SK-MEL-5 (cell line): ENCODE measurements around the gene PCDHA1. TPM values are rescaled to one million over a fixed set of nuclear protein-coding genes. Genes with fewer than 3 reads are reported as not detected.

ENCODE experiments used
- DNase-seq: peaks from one replicate; pipeline ENCODE4 v3.0.0-alpha.2; 2016; ENCODE audit warnings: low read depth, low spot score
- in situ Hi-C: cut with HindIII; loops from 2 replicates; pipeline ENCODE4 v1.10.0; 2016; ENCODE audit warnings: low sequenced_read_pairs, high pct_unique_total_duplicates, low pct_unique_long_range_greater_than_20kb
- total RNA-seq: library from RNA; depleted of rRNA; stranded (reverse); fragments of >200 nt; shearing (Covaris generic); gene quantifications from 2 replicates; pipeline ENCODE4 v1.2.3, GENCODE V29; 2014

Gene PCDHA1
- total RNA-seq, 1 experiment from 2014 or later, result 0.55 TPM

DNA sequence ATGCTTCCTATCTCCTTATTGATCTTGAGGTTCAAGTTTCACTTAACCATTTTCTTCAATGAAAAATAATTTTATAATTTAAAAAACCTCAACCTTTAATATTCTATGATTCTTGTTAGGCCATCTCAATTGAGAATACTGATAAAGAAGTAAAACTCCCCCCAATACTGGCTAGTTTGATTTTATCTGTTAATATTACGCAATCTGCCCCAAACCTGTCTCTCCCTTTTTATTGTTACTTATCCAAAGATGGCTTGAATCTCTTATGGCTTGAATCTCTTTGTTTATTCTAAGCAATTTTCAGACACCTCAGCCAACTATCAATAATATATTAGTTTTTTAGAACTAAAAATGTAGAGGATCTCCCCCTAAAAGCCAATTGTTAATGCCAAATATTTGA is 176.2 kb downstream of the PCDHA1 start:
- DNase-seq, result no peak
- in situ Hi-C loops, result no loop called here

DNA sequence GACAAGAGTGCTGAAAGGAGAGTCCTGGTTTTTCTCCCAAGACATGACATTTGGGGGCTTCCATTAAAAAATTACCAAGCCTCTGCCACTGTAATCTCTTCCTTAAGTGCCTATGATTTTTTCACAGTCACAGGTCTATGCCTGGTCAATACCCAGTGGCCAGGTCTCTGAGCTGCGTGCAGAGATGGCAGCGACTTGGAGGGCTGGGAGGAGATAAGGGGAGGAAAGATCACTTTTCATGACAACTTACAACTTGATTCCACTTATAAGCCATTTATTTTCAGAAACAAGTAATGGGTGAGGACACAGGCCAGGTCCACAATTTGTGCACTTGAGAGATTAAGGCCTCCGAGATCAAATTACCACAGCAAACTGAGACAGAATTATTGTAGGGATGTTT is 178.4 kb downstream of the PCDHA1 start:
- no peak for DNase-seq
- in situ Hi-C loops, result no loop called here

DNA sequence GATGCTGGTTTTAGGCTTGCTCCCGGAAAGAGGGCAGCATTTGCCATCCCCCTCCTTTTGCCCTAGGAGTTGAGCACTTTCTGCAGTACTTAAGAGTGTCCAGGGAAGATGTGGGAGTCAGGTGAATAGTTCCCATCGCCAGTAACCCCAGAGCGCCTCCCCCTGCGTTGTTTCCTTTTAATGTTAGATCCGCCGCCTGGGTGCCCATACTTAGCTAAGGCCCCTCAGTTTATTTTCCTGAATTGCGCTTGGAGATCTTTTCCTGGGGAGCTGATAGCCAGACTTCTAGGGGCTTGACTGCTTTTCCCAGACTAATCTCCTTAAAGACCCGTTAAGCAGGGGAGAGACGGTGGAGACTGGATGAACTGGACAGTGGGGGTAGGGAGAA is 180.0 kb downstream of the PCDHA1 start:
- DNase-seq, result no peak
- in situ Hi-C loops, result no loop called here

DNA sequence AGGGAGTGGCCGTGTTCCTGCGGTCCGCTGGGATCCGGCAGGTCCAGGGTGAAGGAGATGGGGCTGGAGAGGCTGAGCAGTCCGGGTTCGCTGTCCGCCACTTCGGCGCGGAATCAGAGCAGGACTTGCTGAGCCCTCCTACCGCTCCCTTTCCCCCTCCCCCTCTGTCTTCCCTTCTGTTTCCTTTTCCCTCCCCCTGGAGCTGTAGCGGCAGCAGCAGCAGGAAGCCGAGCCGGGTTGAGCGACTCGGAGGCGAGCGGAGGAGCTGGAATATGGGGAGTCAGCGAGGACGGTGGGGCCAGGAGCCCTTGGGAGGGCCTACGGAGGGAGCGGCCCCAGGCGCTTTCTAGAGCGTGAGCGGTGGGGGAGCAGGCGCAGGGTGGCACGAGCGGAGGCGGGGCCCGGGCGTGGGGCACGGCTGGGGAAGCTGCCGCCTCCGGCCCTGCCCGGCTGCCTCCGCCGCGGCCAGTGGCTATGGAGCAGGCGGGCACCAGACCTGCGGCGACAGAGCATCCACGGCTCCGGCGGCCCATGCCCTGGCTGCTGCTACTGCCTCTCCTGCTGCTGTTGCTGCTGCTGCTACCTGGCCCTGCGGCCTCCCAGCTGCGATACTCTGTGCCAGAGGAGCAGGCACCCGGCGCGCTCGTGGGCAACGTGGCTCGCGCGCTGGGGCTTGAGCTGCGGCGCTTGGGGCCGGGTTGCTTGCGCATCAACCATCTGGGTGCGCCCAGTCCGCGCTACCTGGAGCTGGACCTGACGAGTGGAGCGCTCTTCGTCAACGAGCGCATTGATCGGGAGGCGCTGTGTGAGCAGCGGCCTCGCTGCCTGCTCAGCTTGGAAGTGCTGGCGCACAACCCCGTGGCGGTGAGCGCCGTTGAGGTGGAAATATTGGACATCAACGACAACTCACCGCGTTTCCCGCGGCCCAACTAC is 180.6 kb downstream of the PCDHA1 start, which contains the start of gene PCDHAC2:
PCDHAC2 (plus strand) TSS at position 184 of the 933 bp plus-strand sequence; CDS start at position 475, 291 bp downstream.
- DNase-seq, result peak; percentile 7
- in situ Hi-C loops, result no loop called here

DNA sequence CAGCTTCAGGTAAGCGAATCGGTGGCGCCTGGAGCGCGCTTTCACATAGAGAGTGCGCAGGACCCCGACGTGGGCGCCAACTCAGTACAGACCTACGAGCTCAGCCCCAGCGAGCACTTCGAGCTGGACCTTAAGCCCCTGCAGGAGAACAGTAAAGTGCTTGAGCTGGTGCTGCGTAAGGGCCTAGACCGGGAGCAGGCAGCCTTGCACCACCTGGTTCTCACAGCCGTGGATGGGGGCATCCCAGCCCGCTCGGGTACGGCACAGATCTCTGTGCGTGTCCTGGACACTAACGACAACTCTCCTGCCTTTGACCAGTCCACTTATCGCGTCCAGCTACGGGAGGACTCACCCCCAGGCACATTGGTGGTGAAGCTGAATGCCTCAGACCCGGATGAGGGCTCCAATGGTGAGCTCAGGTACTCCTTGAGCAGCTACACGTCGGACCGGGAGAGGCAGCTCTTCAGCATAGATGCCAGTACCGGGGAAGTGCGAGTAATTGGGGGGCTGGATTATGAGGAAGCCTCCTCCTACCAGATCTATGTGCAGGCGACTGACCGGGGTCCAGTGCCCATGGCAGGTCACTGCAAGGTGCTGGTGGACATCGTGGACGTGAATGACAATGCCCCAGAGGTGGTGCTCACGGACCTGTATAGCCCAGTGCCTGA is 181.4 kb downstream of the PCDHA1 start:
- in situ Hi-C loops, result no loop called here
- no peak for DNase-seq

DNA sequence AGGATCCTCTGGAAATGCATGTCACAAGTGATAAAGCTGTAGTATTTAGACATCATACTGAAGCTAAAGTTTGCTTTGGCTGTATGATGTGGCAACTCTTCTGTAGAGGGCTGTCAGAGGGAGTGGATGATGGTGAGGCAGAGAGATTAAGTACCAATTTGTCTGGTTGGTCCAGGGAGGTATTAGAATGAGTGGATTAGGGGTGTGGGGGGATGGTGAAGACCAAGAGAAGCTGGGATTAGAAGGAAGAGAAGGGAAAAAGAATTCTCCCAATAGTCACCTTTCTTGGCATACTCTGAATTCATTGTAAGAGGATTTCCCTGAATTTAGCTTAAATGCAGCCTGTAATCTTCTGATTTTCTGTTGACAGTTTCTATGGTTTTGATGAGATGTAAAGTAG is 183.9 kb downstream of the PCDHA1 start:
- in situ Hi-C loops, result no loop called here
- no peak for DNase-seq

DNA sequence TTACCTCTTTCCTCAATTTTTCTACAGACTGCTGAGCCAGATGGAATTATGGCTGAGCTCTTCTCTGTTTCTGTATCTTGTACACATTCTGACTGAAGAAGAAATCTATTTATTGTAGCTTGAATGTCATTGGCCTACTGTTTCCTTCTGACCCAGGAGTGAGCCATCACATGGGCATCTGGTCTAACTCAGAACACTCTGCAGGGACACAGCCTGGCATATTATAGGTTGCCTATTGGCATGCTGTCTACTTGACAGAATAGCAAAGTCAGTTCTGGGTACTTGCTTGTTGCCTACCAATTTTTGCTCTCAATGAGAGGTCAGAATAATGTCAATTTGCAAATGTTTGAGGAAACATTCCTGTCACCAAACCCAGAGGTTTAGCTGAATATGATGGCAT is 187.6 kb downstream of the PCDHA1 start:
- in situ Hi-C loops, result no loop called here
- DNase-seq, result no peak

DNA sequence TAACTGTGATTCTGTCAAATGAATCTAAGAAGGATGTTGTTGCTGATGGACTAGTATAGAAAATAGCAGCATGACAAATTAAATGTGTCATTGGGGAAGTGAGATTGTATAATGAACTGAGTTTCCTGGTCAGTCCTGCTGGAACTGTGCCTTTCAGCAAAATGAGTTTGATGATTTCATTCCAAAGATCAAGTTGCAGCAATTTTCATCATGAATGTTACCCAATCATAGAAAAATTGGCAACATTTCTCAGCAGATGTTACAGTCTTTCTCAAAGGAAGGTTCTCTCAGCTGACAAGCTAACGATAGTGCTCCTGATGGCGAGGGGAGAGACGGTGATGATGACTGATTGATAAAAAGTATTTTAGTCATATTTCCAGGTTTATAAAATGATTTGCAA is 191.1 kb downstream of the PCDHA1 start:
- in situ Hi-C loops, result no loop called here
- no peak for DNase-seq

DNA sequence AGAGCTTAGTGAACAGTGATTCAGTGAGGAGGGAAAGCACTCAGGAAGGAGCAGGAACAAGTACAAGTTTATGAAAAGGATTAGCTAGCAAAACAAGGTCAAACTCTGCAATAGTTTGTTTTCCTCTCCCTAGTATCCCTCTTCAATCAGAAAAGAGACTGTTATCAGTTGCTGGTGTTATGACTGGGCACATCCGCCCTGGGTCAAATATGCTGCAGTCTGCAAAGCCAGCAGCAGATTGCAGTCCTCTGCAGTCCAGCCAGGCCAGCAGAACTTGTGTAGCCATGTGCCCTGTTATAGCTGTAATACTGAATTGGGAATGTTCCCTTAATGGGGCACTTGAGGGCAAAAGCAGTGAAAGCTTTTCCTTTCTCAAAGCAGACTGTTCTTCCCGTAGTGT is 192.3 kb downstream of the PCDHA1 start:
- DNase-seq, result no peak
- in situ Hi-C loops, result no loop called here

DNA sequence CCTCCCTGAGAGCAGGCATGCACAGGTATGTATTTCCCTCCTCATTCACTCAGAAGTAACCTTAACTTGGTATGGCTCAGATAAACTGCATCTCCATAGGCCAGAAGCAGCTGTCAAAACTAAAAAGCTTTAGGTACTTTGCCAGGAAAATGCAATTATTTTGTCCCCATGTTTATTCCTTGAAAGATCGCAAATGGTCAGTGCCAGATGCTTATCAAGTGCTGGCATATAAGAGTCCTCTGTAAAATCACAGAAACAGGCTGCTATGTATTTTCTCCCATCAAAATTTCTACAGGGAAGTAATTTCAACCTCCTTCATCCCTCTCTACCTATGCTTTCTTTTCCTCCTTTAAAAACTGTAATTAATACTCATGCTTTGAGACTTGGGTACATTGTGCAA is 193.0 kb downstream of the PCDHA1 start:
- in situ Hi-C loops, result no loop called here
- DNase-seq, result no peak

DNA sequence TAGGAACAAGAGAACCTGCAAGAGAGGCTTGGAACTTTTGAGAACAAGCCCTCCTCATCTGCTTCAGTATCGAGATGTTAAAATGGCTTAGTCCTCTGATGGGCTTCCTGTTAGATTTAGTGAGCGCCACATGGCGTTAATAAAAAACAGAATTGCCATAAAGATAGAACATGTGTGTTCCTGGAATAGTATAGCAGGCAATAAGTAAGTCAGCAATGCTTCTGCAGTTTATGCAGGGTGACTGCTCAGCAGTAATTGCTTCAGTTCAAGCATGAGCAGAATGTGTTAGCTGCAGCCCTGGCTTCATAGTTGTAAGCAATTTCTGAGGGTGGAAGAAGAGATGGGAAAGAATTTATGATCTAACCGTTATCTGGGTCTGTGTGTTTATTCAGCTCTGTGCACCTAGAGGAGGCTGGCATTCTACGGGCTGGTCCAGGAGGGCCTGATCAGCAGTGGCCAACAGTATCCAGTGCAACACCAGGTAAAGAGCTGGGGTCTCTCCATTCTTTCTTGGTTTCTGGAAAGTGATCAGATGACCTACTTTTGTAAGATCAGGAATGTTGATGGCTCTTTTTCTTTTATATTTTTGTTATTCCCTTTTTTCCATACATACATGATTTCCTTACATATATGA is 196.3 kb downstream of the PCDHA1 start:
- no peak for DNase-seq
- in situ Hi-C loops, result no loop called here

DNA sequence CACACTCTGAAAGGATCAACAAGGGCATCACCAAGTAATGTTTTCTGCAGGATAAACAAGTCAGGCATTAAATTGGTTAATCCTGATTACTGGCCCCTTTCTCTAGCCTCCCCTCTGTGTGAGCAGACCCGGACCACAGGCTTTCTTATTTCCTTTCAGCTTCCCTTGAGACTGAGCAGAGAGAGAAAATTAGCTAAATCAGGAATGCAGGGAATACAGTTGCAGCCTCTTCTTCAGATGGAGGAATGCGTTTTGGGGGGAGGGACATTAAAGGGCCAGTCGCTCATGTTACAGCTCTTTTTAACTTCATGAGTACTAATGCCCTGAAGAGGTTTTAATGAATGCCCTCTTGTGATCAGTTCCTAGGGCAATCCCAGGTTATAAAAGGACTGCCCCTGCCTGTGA is 200.2 kb downstream of the PCDHA1 start:
- no peak for DNase-seq
- in situ Hi-C loops, result no loop called here

DNA sequence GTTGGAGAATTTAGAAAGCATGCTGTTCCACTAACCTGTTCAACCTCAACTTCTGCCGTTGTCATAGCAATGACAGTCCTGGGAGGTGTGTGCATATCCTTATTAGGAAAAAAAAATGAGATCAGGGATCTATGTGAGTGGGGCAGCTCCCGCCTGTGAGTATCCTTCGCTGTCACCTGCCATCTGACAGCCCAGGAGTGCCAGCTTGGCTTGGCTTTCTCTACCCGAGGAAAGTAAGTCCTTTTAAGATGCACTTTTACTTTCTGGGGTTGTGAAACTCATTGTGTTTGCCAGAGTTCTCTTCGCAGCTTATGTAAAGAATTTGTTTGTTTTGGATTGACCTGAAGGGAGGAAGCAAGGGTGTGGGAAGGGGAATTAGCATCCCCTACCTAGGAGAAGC is 202.2 kb downstream of the PCDHA1 start:
- DNase-seq, result no peak
- in situ Hi-C loops, result no loop called here

DNA sequence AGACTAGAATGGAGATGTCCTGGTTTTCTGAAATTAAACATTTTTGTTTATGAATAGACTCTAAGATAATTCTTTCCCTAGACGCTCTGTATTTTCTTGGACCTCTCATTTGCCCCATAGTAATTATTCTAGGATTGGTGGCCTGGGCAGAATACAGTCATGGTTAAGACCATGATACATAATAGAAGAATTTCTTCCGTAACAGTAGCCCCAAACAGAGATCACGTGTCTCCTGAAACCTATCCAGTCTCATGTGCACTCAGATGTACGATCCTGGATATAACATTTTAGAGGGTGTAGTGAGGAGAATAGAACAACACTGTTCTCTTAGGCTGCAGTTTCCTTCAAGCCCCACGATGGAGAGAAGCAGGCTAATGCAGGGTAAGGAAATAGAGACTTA is 202.7 kb downstream of the PCDHA1 start:
- in situ Hi-C loops, result no loop called here
- DNase-seq, result no peak

DNA sequence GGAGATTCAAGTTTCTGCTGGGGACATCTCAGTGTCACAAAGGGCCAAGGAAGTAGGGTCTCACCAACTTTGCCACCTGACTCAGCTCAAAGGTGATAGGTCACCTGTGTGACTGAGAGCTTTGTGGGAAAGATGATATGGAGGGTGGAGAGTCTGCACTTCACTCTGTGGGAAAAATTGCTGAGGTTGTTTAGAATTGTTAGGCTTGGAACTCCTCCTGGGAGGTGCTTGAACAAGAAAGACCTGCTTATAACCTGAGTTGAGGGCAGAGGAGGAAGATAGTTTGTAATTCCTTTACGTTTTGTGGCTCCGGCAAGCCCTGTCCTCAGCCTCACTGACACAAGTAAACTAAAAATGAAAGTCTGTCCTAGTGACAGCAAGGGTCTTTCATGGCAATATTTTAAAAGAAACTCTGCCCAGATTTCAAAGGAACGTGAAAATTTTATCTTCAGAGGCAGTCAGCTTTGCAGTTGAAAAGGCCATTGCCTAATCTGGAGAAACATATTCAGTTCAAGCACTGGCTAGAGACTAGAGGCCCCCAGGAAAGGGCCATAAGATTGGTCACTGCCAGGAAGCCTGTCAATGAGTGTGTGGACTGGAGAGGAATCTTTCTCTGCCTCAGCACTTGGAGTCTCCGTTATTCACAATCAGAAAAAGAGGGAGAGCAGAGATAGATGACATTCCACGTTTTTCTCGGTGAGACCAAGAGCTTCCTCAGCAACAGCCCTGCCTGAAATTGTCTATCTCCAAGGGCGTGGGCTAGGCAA is 203.5 kb downstream of the PCDHA1 start:
- in situ Hi-C loops, result no loop called here
- DNase-seq, result no peak

DNA sequence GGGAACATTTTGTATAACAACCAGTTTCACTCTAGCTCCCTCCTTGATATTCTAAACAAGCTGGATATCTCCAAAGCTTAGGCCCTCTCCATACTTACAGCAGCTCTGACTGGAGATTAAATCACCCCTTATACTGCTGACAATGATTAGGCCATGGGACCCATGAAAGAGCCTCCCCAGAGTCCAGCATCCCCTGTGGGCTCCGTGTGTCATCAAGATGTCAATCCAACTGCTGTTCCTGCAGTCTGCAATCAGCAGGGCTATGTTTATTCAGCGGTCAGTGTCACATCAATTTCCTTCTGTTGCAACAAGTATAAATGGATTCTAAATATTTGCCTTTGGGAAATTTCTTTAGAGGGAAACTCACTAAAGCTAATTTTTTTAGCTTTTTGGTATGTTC is 206.9 kb downstream of the PCDHA1 start:
- no peak for DNase-seq
- in situ Hi-C loops, result no loop called here

DNA sequence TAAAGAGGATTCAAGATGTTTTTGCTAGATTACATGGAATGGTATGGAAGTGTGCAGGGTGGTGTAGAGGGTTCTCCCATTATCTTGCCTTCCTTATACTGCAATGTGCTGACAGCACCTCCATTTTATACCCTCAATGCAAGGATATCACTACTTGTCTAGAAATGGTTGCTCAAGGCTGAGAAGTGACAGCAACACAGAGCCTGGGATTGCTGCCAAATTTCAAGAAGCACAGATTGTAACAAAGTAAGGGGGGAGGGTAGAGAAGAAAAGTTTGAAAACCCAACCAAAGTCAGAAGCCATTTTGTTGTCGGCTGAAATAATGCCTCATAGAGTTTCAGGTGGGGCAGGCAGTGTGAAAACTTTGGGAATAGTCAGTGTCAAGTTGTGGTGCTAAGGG is 210.1 kb downstream of the PCDHA1 start:
- in situ Hi-C loops, result no loop called here
- no peak for DNase-seq

DNA sequence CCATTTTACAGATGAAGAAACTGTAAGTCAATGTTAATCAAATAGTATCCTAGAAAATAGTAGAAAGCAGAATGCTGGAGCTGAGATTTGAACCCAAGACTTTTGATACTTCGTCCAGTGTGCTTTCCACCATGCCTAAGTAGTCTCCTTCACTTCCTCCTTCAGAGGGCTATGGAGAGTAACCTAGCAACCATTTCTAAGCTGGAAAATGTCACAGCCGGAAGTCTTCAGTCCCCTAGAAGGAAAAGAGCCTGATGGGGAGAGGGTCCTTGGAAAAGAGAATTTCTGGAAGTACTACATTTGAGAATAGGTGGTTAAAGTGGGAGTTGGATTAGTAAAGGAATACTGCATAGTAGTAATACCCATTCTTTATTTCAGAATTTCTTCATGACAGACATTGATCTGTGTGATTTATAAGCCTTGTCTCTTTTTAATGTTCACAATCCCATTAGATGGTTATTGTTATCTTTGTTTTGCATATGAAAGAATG is 213.0 kb downstream of the PCDHA1 start:
- no peak for DNase-seq
- in situ Hi-C loops, result no loop called here
